Neural cell (in vitro differentiated cells): Measurements from ENCODE around the gene TMEM9. TPM values are rescaled to one million over a fixed set of nuclear protein-coding genes. Genes with fewer than 3 reads are reported as not detected.

Source experiments
- H2AFZ ChIP-seq: fragments of 200-600, 300-800 bp; sonication (generic), shearing (Covaris generic); 2 replicates; pipeline ENCODE4 v1.6.0; 2014; ENCODE audit warnings: low read depth, mild to moderate bottlenecking, antibody characterized with exemption, low read length, moderate library complexity
- H3F3A ChIP-seq: fragments of 200-600 bp; shearing (Covaris generic); 2 replicates; pipeline ENCODE4 v1.6.1; 2016; ENCODE audit warnings: mild to moderate bottlenecking, moderate library complexity, mixed read lengths, antibody characterized with exemption, low read length; ENCODE audit not compliant: insufficient read depth, poor library complexity, severe bottlenecking
- H3K27ac ChIP-seq: fragments of 200-600, 300-800 bp; sonication (generic), shearing (Covaris generic); 2 replicates; pipeline ENCODE4 v1.5.1; 2014; ENCODE audit warnings: mild to moderate bottlenecking, low read length, moderate library complexity
- H3K27me3 ChIP-seq: fragments of 300-800, 200-600 bp; sonication (generic), shearing (Covaris generic); 2 replicates; pipeline ENCODE4 v1.6.0; 2014; ENCODE audit warnings: mild to moderate bottlenecking, low read depth, low read length, moderate library complexity; ENCODE audit not compliant: insufficient read depth
- H3K36me3 ChIP-seq: fragments of 300-800, 200-600 bp; sonication (generic), shearing (Covaris generic); 2 replicates; pipeline ENCODE4 v1.5.1; 2014; ENCODE audit warnings: mild to moderate bottlenecking, antibody characterized with exemption, low read length, moderate library complexity; ENCODE audit not compliant: insufficient read depth
- H3K4me2 ChIP-seq: fragments of 300-800, 200-600 bp; sonication (generic), shearing (Covaris generic); 2 replicates; pipeline ENCODE4 v1.6.0; 2014; ENCODE audit warnings: mild to moderate bottlenecking, low read length
- H3K4me3 ChIP-seq: fragments of 300-800, 200-600 bp; sonication (generic), shearing (Covaris generic); 2 replicates; pipeline ENCODE4 v1.5.1; 2014; ENCODE audit warnings: mild to moderate bottlenecking, low read length, moderate library complexity
- H3K79me2 ChIP-seq: fragments of 200-600 bp; shearing (Covaris generic); replicated peaks from 2 replicates; pipeline ENCODE4 v1.6.0; 2014; ENCODE audit warnings: mild to moderate bottlenecking, low read length, moderate library complexity; ENCODE audit not compliant: insufficient read depth
- H3K9ac ChIP-seq: fragments of 300-800, 200-600 bp; sonication (generic), shearing (Covaris generic); 2 replicates; pipeline ENCODE4 v1.6.1; 2016; ENCODE audit warnings: mild to moderate bottlenecking, low read length, mixed read lengths
- H3K9me2 ChIP-seq: fragments of 200-600 bp; shearing (Covaris generic); 2 replicates; pipeline ENCODE4 v1.6.1; 2016; ENCODE audit warnings: mild to moderate bottlenecking, low read length, mixed read lengths; ENCODE audit not compliant: insufficient read depth
- H3K9me3 ChIP-seq: fragments of 200-600, 300-800 bp; sonication (generic), shearing (Covaris generic); 2 replicates; pipeline ENCODE4 v1.6.1; 2016; ENCODE audit warnings: mild to moderate bottlenecking, mixed run types, low read length, moderate library complexity, mixed read lengths
- H4K20me1 ChIP-seq: fragments of 200-600 bp; shearing (Covaris generic); 2 replicates; pipeline ENCODE4 v1.6.1; 2016; ENCODE audit warnings: mild to moderate bottlenecking, mixed run types; ENCODE audit not compliant: insufficient read depth
- EP300 ChIP-seq: fragments of 450-650 bp; conservative IDR thresholded peaks from 2 replicates; pipeline ENCODE4 v1.6.1; 2014; ENCODE audit warnings: antibody characterized with exemption, mild to moderate bottlenecking, moderate library complexity; ENCODE audit not compliant: poor library complexity, severe bottlenecking
- EZH2 ChIP-seq: fragments of 200-600, 300-800 bp; shearing (Covaris generic), sonication (generic); IDR thresholded peaks from 2 replicates; pipeline ENCODE4 v1.6.1; 2014; ENCODE audit warnings: antibody characterized with exemption, low read length, borderline replicate concordance, mild to moderate bottlenecking; ENCODE audit not compliant: insufficient read depth, poor library complexity, severe bottlenecking
- MXI1 ChIP-seq: fragments of 450-650 bp; conservative IDR thresholded peaks from 2 replicates; pipeline ENCODE4 v1.6.1; 2014; ENCODE audit warnings: antibody characterized with exemption, mild to moderate bottlenecking; ENCODE audit not compliant: poor library complexity, severe bottlenecking
- POLR2AphosphoS5 ChIP-seq: IDR thresholded peaks from 2 replicates; pipeline ENCODE4 v1.6.1; 2012
- RAD21 ChIP-seq: fragments of 450-650 bp; conservative IDR thresholded peaks from 2 replicates; pipeline ENCODE4 v1.6.1; 2014; ENCODE audit warnings: antibody characterized with exemption, mild to moderate bottlenecking, moderate library complexity
- SMC3 ChIP-seq: fragments of 450-650 bp; conservative IDR thresholded peaks from 2 replicates; pipeline ENCODE4 v1.6.1; 2014; ENCODE audit warnings: antibody characterized with exemption, mild to moderate bottlenecking, moderate library complexity; ENCODE audit not compliant: poor library complexity
- TAF1 ChIP-seq: IDR thresholded peaks from 2 replicates; pipeline ENCODE4 v1.6.1; 2012; ENCODE audit warnings: low read depth
- polyA plus RNA-seq: library from polyadenylated mRNA; depleted of rRNA; stranded (reverse); fragments of >200 nt; gene quantifications from 2 replicates; pipeline ENCODE4 v1.2.3, GENCODE V29; 2014
- TF ChIP-seq, protein P1 (sequence below): IDR thresholded peaks from 2 replicates; pipeline ENCODE4 v1.6.1; 2012; ENCODE audit warnings: borderline replicate concordance
- TF ChIP-seq, protein P2 (sequence below): fragments of 450-650 bp; IDR thresholded peaks from 2 replicates; pipeline ENCODE4 v1.5.1; 2014; ENCODE audit warnings: antibody characterized with exemption, mild to moderate bottlenecking, moderate library complexity; ENCODE audit not compliant: poor library complexity, severe bottlenecking

Gene TMEM9
- polyA plus RNA-seq, 1 donor from 2014 or later = 182 TPM

GRCh38 chr1:201088901-201089525, 65.3 kb downstream of the TMEM9 start:
- Histone ChIP-seq H3K4me3 (no peak overlapping the region), H2AFZ (no peak overlapping the region), H3K9ac (no peak overlapping the region), H3K27ac (no peak overlapping the region), H3K79me2 (no peaks in the 10 kb centered on the region), H3F3A (no peaks in the 10 kb centered on the region), H3K9me3 (no peaks in the 10 kb centered on the region), H4K20me1 (no peaks in the 10 kb centered on the region), H3K4me2 (no peak overlapping the region), H3K9me2 (no peaks in the 10 kb centered on the region), H3K36me3 (no peaks in the 10 kb centered on the region), H3K27me3 (no peaks in the 10 kb centered on the region)
- TF ChIP-seq EZH2 = no peak
- TF ChIP-seq MXI1 = no peak
- no peak for TF ChIP-seq RAD21
- TF ChIP-seq SMC3 = no peak
- TF ChIP-seq, protein P1, sequence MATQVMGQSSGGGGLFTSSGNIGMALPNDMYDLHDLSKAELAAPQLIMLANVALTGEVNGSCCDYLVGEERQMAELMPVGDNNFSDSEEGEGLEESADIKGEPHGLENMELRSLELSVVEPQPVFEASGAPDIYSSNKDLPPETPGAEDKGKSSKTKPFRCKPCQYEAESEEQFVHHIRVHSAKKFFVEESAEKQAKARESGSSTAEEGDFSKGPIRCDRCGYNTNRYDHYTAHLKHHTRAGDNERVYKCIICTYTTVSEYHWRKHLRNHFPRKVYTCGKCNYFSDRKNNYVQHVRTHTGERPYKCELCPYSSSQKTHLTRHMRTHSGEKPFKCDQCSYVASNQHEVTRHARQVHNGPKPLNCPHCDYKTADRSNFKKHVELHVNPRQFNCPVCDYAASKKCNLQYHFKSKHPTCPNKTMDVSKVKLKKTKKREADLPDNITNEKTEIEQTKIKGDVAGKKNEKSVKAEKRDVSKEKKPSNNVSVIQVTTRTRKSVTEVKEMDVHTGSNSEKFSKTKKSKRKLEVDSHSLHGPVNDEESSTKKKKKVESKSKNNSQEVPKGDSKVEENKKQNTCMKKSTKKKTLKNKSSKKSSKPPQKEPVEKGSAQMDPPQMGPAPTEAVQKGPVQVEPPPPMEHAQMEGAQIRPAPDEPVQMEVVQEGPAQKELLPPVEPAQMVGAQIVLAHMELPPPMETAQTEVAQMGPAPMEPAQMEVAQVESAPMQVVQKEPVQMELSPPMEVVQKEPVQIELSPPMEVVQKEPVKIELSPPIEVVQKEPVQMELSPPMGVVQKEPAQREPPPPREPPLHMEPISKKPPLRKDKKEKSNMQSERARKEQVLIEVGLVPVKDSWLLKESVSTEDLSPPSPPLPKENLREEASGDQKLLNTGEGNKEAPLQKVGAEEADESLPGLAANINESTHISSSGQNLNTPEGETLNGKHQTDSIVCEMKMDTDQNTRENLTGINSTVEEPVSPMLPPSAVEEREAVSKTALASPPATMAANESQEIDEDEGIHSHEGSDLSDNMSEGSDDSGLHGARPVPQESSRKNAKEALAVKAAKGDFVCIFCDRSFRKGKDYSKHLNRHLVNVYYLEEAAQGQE = no peak
- TF ChIP-seq EP300 = no peak
- TF ChIP-seq, protein P2, sequence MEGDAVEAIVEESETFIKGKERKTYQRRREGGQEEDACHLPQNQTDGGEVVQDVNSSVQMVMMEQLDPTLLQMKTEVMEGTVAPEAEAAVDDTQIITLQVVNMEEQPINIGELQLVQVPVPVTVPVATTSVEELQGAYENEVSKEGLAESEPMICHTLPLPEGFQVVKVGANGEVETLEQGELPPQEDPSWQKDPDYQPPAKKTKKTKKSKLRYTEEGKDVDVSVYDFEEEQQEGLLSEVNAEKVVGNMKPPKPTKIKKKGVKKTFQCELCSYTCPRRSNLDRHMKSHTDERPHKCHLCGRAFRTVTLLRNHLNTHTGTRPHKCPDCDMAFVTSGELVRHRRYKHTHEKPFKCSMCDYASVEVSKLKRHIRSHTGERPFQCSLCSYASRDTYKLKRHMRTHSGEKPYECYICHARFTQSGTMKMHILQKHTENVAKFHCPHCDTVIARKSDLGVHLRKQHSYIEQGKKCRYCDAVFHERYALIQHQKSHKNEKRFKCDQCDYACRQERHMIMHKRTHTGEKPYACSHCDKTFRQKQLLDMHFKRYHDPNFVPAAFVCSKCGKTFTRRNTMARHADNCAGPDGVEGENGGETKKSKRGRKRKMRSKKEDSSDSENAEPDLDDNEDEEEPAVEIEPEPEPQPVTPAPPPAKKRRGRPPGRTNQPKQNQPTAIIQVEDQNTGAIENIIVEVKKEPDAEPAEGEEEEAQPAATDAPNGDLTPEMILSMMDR = no peak
- TF ChIP-seq POLR2AphosphoS5 = no peak
- no peak for TF ChIP-seq TAF1

DNA sequence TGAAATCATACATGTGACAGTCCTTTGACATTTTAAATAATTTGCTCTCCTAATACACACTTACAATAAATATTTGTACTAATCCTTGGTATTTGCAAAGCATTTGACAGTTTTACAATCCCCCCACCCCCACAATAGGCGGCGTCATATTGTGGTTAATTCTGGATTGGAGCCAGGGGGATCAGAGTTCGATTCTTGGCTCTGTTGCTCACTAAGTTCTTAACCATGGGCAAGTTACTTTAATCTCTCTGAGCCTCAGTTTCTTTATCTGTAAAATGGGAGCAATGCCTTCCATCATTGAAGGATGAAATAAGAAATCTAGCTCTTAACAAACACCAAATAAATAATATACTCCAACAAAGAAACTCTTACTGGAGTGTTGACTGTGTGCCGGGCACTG, 65.9 kb downstream of the TMEM9 start:
- Histone ChIP-seq H3K27ac (no peak overlapping the region), H4K20me1 (no peaks in the 10 kb centered on the region), H3K4me2 (no peak overlapping the region), H3K36me3 (no peaks in the 10 kb centered on the region), H2AFZ (no peak overlapping the region), H3K9me3 (no peaks in the 10 kb centered on the region), H3F3A (no peaks in the 10 kb centered on the region), H3K79me2 (no peaks in the 10 kb centered on the region), H3K9ac (no peak overlapping the region), H3K27me3 (no peaks in the 10 kb centered on the region), H3K4me3 (no peak overlapping the region), H3K9me2 (no peaks in the 10 kb centered on the region)
- no peak for TF ChIP-seq EP300
- TF ChIP-seq EZH2 = no peak
- no peak for TF ChIP-seq TAF1
- no peak for TF ChIP-seq POLR2AphosphoS5
- no peak for TF ChIP-seq SMC3
- TF ChIP-seq, protein P2 = no peak
- TF ChIP-seq, protein P1 = no peak
- no peak for TF ChIP-seq RAD21
- no peak for TF ChIP-seq MXI1
